NCI-H69 (cell line): Measurements from ENCODE around the gene PDE7B.
"Not testable (repeated sequence)": the region's sequence is repeated elsewhere in the genome, so short reads cannot be mapped to it uniquely, and the experiment has no call there.

Experiments
- DNase-seq: peaks from one replicate; lab custom pipeline; 2025; lab: John Stamatoyannopoulos, UW

Gene PDE7B

DNA sequence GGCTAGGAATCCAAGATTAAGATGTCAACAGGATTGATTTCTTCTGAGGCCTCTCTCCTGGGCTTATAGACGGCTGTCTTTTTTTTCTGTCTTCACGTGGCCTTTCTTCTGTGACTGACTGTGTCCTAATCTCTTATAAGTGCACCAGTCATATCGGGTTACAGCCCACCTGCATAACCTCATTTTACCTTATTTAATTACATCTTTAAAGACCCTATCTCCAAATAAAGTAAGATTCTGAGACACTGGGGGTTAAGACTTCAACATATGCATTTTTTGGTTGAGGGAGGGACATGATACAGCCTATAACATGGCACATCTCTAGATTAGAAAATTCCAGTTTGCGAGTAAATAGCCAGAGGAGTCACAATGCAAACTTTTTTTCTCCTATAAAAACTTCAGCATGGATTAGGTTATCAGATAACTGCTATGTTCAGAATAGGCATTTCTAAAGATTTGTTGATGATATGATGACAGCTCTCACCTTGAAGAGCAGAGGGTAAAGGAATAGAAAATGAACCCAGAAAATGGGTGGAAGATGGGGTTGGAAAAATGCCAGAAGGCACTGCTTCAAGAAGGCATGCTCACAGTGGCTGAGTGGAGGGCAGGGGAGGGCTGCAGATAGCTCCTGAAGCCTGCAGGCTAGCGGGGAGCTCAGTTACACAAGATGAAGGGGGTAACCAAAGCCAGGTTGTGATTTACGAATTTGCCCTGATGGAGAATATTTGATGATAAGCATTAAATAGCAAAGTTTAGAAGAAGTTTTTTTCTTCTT is 8.7 kb upstream of the PDE7B start:
- DNase-seq = peak; percentile 24

DNA sequence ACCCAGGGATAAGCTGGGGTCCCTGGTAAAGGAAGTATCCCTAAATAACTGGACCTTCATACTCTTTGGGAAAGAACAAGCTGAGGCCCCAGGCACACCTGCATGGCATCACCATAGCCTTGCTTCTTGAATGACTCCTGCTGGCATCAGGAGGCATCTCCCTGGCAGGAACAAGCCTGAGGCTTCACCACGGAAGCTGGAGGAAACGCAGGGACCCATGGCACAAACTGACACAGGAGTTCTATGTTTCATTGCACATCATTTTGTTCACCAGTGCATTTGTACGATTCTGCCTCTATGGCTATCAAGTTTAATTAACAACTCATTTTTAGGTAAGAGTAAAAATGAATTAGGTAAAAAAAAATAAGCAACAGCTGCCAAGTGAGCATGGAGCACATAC is 619 bp upstream of the PDE7B start:
- peak; percentile 25 for DNase-seq

DNA sequence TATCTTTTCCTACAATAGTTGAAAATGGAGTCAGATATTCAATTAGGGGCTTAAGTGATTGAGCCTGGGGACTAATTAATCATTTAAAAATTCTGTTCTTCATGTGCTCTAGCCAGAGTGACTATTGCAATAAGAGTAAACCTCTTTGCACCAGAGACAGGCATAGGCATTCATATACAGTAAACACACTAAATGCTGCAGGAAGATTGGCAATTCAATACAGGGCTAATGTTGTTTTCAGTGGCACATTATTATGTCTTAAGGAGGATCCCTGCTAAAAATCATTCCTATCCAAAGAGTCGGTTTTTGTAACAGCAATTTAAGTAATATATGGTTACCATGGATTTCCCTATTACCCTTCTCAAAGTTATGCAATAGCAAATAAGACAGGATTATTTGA is 1.2 kb downstream of the PDE7B start:
- DNase-seq = no peak

DNA sequence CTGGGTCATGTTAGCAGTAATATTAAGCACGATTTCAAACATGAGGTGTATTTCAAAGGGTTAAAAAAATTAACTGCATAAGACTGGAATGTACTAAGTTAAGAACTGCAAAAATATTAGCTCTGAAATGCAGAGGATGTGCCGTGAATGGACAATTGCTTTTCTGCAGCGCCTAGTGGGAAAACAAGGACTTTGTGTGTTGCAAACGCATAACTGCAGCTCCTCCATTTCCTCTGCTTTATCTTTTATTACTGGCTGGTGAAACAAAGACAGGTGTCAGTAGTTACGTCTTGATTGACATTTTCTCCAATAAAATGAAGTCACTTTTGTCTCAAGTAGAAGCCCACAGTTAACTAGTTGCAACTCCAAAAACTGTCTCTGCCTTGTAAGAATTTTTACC is 1.7 kb downstream of the PDE7B start:
- DNase-seq = no peak

DNA sequence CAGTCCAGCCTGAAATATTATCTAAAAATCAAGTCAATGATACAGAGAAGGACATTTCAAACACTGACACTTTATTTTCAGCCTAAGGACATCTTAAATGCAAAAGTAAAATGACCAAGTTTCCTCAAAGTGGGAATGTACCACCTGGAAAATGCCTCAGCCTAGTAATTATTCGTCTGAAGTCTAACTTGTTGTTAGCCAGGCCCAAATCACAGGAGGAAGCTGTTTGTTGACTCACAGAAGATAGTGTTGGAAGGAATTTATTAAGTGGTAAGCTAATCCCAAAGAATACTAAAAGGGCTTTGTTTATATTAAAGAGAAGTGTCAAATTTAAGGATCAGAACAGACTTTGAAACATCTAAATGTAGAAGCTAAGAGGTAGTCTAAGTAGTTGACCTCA is 2.5 kb downstream of the PDE7B start:
- DNase-seq = no peak

DNA sequence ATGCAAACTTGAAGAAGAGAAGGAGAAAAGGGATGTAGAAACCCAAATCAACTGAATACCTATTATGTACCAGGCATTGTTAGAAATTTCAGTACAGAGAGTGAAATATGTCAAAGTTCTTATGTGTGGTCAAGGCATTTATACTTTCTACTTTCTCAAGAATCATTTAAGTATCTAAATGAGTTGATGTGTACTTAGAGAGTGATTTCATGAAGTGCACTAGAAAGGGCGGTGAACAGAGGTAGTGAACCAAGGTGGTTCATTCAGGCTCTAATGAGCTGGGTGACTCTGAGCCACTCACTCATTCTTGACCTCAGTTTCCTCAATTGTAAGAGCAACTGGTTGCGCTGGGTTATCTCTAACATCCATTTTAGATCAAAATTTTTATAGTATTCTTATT is 3.3 kb downstream of the PDE7B start:
- no peak for DNase-seq

DNA sequence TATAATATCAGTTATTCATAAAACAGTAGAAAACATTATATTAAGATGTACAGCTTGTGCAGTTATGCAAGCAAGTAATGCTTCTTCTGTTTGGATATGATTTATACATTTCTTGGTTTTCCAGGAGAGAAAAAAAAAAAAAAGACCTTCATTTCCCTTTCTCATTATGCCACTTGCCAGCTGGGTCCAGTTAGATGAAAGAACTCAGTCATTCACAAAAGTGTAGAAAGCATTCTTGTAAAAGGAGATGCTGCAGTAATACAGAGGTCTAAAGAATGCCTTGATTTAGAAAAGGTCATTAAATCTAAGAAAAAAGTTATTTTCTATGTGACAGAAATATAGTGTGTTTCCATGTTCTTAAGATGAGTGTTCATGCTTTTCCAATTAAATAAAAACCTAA is 7.4 kb downstream of the PDE7B start:
- DNase-seq = no peak

DNA sequence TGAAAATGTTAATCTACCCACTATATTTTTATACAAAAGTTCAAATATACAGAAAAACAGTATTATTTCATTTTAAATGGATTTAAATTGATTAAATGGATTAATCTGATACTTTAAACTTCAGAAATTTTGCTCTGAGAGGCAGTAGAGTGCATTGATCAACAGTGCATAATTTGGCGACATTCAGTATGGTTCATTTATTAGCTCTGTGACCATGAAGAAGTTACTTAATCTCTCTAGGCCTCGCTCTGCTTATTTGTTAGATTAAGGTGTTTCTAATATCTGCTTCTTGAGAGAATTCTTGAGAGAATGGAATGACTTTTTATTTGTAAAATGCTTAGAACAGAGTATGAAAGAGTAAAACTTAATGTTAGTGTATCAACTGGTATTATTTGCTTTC is 8.9 kb downstream of the PDE7B start:
- no peak for DNase-seq

DNA sequence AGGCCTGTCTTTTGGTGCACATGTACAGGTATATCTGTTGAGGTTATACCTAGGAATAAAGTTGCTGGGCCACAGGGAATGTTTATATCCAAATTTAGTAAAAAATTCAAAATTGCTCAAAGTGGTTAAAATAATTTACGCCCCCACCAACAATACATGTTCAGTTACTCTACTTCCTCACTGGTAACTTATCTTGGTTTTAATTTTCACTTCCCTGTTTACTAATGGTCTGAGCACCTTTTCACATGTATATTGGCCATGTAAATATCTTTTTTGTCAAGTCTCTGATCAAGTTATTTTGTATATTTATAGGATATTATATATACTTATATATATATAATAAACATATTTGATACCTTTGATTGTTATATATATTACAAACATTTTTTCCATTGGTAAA is 9.7 kb downstream of the PDE7B start:
- no peak for DNase-seq

DNA sequence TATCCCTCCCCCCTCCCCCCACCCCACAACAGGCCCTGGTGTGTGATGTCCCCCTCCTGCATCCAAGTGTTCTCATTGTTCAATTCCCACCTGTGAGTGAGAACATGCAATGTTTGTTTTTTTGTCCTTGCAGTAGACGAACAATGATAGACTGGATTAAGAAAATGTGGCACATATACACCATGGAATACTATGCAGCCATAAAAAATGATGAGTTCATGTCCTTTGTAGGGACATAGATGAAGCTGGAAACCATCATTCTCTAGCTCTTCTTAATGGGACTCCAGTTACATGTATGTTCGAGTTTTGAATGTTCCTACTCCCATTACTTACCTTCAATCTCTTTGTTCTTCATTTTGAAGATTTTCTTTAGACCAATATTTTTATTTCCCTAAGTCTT is 13.4 kb downstream of the PDE7B start:
- DNase-seq = not testable (repeated sequence)

DNA sequence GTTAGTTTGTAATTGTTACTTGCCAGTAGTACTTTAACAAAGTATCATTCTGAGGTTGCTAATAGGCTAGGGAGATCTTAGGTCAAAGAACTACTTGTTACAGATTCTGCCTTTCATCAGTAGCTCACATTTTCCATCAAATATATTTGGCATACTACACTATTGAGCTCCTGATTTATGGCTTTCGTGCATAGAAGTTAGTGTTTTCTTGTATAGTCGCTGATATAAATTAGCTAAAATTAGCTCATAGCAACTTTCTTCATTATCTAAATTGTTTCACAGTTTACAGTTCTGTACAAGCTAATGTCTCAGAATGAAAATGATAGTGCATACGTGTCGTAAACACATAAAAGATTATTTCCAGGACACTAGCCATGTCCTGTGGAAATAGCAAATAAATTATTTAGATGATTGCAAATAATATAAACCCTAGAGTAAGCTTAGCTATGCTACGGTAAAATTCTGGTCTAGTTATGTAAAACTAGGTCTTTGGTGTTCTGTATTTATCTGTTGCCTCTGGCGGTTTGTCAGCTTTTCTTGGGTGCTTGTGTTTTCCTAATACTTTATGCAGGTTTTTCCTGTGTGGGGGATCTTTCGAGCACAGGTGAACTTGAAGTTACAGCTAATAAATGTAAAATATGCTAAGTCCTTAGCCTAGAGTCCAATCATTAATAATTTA is 15.1 kb downstream of the PDE7B start:
- no peak for DNase-seq

DNA sequence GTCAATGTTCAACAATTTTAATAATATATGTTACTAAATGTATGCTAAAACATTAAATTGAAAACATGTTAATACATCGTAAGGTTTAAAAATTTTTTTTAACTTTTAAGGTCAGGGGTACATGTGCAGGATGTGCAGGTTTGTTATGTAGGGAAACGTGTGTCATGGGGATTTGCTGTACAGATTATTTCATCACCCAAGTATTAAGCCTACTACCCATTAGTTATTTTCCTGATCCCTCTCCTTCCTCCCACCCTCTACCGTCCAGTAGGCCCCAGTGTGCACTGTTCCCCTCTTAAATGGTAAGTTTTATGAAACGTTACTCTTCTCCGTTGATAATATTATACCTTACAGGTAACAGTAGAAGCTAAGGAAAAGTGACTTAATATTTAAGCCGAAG is 15.8 kb downstream of the PDE7B start:
- no peak for DNase-seq

DNA sequence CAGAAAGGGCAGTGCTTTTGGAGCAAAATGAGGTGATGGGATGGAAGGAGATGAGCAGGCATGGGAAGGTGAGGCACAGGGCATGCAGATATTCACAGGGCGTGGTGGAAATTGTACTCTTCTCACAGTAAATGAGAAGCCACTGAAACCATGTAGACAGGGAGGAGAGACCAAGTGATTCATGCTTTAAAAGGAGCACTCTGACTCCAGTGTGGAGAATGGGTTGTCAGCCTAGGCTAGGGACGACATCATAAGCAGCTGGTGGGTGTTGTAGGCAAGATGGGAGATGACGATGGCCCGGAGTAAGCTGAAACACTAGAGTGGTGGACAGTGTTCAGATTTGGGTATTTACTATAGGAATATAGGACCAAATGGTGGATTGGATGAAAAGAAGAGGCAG is 18.4 kb downstream of the PDE7B start:
- no peak for DNase-seq

DNA sequence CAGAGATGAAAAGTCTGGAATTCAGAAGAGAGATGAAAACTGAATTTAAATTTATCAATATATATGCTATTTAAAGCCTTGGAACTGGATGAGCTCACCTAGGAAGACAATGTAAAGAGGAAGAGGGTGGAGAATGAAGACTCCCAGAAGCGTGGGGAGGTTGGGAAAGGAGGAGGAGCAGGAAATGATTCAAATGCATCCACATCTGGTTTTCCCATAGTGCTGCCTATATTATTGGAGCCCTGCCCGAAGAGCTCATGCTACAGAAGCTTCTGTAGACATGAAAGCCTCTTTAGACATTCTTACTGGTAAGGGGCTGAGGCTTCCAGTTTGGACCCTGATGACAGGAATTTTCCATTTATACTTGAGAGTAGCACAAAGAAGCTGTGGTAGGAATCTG is 19.2 kb downstream of the PDE7B start:
- DNase-seq = no peak

DNA sequence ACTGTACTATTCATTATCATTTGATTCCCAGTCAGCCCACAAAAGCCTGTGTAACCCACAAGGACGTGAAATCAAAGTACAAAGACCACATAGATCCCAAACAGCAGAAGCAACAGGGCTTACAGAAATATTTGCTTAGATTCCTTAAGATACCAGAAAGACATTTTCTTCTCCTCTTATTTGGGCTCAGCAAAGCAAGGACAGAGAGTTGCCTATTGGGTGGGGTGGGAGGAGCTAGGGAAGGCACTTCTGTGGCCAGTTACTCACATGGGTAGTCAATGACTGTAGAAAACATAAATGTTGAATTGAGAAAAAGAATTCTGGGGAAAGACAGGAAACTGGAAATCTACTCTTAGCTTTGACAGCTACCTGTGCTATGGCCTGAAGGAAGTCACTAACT is 19.8 kb downstream of the PDE7B start:
- no peak for DNase-seq

DNA sequence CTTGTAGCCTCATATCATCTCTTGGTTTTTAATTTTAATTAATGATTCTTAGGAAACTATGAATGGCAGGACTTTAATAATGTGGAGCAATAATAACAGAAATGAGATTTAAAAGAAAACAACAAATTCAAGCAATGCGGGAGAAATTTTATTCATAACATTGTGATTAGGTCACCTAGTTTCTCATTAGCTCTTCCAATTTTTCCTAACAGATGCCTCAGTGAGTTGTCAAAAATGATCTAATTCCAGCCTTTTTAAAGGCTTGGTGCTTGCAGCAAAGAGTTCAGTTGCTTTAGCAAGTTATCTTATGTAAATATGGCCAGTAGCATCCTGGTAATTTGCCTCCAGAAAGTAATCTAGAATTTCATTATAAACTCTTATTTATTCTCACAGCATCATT is 20.4 kb downstream of the PDE7B start:
- no peak for DNase-seq

DNA sequence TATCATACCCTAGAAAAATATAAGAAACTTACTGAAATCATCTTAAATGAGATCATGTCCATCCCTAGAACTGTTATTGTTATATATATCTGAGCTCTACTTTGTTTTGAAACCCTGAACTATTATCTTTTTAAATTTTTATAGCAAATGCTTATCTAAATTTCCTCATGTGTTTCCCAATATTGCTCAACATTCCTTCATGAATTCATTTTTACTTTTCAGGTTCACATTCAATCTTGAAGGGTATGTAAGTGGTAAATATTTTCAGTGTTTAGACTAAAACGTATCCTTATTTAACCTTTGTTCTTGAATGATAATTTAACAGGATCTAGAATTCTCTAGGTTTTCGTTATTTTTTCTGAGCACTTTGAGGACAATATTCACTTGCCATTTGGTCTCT is 23.9 kb downstream of the PDE7B start:
- no peak for DNase-seq

DNA sequence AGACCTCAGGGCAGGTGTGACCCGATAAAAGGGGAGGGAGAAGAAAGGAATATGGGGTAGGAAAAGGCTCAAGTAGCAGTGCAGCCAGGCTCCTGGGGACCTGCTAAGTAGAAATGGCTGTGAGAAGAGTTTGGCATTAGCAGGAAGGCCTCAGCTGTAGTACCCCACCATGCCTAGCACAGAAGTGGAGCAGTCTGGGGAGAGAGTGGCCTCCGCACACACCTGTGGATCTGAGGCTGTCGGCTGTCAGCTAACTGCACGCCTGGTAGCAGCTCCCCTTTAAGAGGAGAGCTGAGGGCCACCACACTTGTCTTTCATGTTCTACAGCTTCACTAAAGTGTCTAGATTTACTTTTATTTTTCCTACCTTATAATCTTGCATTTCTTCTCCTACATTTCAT is 24.6 kb downstream of the PDE7B start:
- DNase-seq = no peak

DNA sequence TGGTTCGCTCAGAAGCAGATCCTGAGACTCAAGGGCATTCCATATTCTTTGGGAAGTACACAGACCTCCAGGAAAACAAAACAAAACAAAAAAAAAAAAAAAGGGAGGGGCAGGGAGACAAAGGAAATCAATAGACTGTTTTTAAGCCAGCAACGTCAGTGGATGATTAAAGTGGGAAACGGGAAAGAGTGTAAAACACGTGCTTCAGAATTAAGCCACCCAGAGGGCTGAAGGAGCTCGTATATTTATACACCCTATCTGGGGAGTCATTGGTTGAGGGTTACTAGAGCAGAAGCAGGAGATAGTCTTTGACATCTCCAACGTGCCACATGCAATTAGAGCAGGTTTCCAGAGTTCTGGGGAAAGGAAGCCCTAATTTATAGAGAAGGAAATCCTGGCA is 26.2 kb downstream of the PDE7B start:
- no peak for DNase-seq

DNA sequence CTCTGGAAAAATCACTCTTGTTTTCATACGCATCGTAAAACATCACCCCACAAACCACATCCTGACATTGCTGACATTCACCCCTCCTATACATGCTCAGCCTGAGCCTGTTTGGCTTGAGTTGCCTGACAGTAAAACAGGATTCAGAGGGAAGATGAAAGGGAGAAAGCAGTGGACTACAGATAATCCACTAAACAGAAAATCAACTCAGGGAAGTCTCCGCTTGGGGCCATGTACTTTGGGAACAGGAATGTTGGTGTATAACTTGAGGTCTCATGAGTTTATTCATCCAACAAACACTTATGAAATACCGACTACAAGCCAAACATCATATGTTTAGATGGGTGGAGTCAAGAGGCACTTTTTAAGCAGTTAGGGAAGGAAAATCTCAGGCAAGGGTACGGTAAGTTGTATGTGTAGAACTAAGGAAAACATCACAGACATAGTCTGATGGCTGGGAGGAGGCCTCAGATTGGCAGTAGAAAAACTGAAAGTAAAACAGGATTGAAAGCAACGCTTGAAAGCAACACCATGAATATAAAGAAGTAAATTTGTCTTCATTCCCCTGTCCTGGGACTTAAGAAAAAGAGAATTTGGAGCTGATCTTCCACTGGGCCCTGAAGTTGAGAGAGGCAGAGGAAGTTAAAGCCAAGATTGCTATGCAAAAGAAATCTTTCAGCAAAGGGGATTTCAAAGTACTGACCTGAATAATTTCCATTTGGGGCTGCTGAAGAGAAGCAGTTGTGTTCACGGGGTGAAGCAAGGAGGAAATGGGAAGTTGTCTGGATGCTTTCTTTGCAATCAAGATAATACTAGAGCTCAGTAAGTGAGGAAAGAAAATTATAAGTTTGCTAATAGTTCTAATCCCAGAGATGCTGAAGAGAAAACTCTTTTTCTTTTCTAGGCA is 28.8 kb downstream of the PDE7B start:
- no peak for DNase-seq

DNA sequence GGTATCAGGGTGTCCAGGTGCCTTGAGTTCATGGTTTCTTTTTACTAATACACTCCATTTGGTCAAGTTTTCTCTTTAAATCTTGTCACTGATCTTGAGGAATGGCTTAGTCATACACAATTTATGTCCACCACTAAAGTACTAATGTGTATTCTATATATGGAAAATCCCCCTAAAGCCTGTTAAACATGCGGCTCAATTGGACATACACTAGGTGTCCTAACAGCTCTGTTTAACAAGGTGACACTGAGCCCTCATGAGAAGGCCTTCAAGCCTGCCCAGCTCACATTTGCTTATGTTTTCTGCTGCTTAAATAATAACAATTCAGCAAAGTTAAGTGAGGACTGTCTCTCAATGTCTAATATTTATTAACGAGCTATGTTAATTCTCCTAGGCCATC is 31.5 kb downstream of the PDE7B start:
- DNase-seq = peak; percentile 17

DNA sequence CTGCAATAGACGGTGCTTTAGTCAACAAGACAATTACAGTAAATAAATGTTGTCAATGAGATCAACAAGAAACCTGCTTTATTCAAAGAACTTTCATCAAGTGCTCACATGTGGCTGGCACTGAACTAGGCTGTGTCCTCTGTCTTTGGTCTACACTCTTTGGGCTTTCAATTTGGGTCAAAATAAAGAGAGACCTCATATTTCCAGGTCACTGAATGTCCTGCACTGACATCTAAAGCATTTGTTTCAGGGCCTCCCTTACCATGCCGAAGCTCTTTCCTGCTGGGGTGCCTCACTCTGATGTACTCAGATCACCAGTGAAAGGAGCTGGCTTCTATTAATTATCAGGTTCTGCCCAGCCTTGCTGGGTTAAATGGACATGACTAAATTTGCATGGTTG is 32.0 kb downstream of the PDE7B start:
- DNase-seq = no peak

DNA sequence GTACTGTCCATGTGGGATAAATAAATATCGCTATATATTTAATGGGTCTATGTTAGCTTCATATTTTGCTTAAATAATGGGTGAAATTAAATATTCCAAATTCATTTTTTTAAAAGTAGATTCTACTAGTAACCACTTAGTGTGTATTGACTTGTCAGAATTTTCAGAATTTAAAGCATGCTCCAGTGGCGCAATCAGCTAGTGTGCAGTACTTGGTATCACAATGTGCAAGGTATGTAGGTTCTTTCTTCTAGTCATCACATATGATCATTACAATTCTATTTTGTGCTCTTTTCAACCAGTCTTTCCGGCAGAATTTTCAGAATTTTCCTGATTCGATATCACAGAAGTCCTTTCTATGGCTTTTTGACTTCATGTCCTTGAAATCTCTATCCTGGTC is 32.6 kb downstream of the PDE7B start:
- DNase-seq = no peak
